Breast epithelium (tissue), 4 donors: Measurements from ENCODE around the gene KRTAP4-7. TPM values are rescaled to one million over a fixed set of nuclear protein-coding genes. Genes with fewer than 3 reads are reported as not detected.
"Not testable (repeated sequence)": the region's sequence is repeated elsewhere in the genome, so short reads cannot be mapped to it uniquely, and the experiment has no call there.

Experiments used
- DNase-seq, 2 donors: peaks; one replicate each; pipeline ENCODE4 v3.0.0-alpha.2; 2019; ENCODE audit warnings: low spot score in 2 of 2
- H3K27ac ChIP-seq, 2 donors: fragments of 200-600 bp; sonication (generic) in 1 of 2; one replicate each; pipeline ENCODE4 v1.5.1; 2016 to 2019; ENCODE audit warnings: mild to moderate bottlenecking in 1 of 2
- H3K27me3 ChIP-seq, 2 donors: fragments of 200-600 bp; sonication (generic) in 1 of 2; one replicate each; pipeline versions ENCODE4 v1.5.1 to v1.6.0; 2017 to 2019; ENCODE audit warnings: control low read depth in 1 of 2, mild to moderate bottlenecking in 1 of 2
- H3K36me3 ChIP-seq: fragments of 200-600 bp; one replicate; pipeline ENCODE4 v1.5.1; 2019
- H3K4me1 ChIP-seq, 2 donors: fragments of 200-600 bp; sonication (generic); one replicate each; pipeline ENCODE4 v1.5.1; 2016 to 2019; ENCODE audit warnings: control low read depth in 1 of 2
- H3K4me3 ChIP-seq, 3 donors: fragments of 200-600 bp; sonication (generic); 1 replicate in 2 of 3; 2 replicates in 1 of 3; pipeline ENCODE4 v1.5.1; 2016 to 2019; ENCODE audit warnings: mild to moderate bottlenecking in 3 of 3, moderate library complexity in 2 of 3
- H3K9me3 ChIP-seq, 2 donors: fragments of 200-600 bp; sonication (generic) in 1 of 2; one replicate each; pipeline ENCODE4 v1.5.1; 2016 to 2019; ENCODE audit warnings: control low read depth in 1 of 2
- CTCF ChIP-seq, 3 donors: fragments of 450-650 bp; IDR thresholded peaks; one replicate each; pipeline ENCODE4 v1.5.1; 2016 to 2017; ENCODE audit warnings: antibody characterized with exemption in 3 of 3, mild to moderate bottlenecking in 3 of 3, moderate library complexity in 3 of 3
- POLR2A ChIP-seq: fragments of 450-650 bp; IDR thresholded peaks from one replicate; pipeline ENCODE4 v1.6.1; 2016; ENCODE audit warnings: antibody characterized with exemption, mild to moderate bottlenecking, moderate library complexity
- POLR2AphosphoS5 ChIP-seq, 3 donors: sonication (generic); formaldehyde crosslinking; IDR thresholded peaks; one replicate each; pipeline ENCODE4 v1.6.1; 2017; ENCODE audit warnings: antibody characterized with exemption in 3 of 3
- intact Hi-C: fragments of 100-400 bp; cut with DNase I; formaldehyde crosslinking; loops from one replicate; pipeline ENCODE4 v1.15.1; 2023; ENCODE audit warnings: low total_unique reads
- total RNA-seq, 3 donors: library from RNA; depleted of rRNA; stranded (reverse); fragments of >200 nt; gene quantifications; one replicate each; pipeline ENCODE4 v1.1.0, GENCODE V29; 2016

KRTAP4-7 gene
- total RNA-seq, 3 donors from 2014 or later = not detected

GRCh38 chr17:41057547-41057946 lies 26.4 kb upstream of the KRTAP4-7 start:
- no peaks in the 10 kb centered on the region for H3K9me3 ChIP-seq
- no peak overlapping the region for H3K4me3 ChIP-seq
- H3K27me3 ChIP-seq = no peaks in the 10 kb centered on the region
- TF ChIP-seq CTCF (IDR thresholded peaks at IDR 0.05) = no peak
- no peak for TF ChIP-seq POLR2A
- TF ChIP-seq POLR2AphosphoS5 (IDR thresholded peaks at IDR 0.05) = no peak
- intact Hi-C loops = no loop called here
- DNase-seq = no peak
- no peaks in the 10 kb centered on the region for H3K36me3 ChIP-seq
- no peak overlapping the region for H3K27ac ChIP-seq
- no peaks in the 10 kb centered on the region for H3K4me1 ChIP-seq

GRCh38 chr17:41058741-41059140 lies 25.2 kb upstream of the KRTAP4-7 start:
- no peak for TF ChIP-seq POLR2AphosphoS5 (IDR thresholded peaks at IDR 0.05)
- no peak for TF ChIP-seq CTCF (IDR thresholded peaks at IDR 0.05)
- TF ChIP-seq POLR2A = no peak
- no peaks in the 10 kb centered on the region for H3K27me3 ChIP-seq
- no peak overlapping the region for H3K4me3 ChIP-seq
- intact Hi-C loops = loop anchor here (2.0 kb wide), 1 partner anchor 34 kb away; no protein-coding TSS in a partner anchor
- DNase-seq = no peak
- H3K4me1 ChIP-seq = no peaks in the 10 kb centered on the region
- no peaks in the 10 kb centered on the region for H3K36me3 ChIP-seq
- no peaks in the 10 kb centered on the region for H3K9me3 ChIP-seq
- no peak overlapping the region for H3K27ac ChIP-seq

- H3K27me3 ChIP-seq, H3K4me3 ChIP-seq, H3K36me3 ChIP-seq, DNase-seq, H3K9me3 ChIP-seq, H3K27ac ChIP-seq, H3K4me1 ChIP-seq: not testable (repeated sequence)
- intact Hi-C loops = loop anchor here (2.0 kb wide), 1 partner anchor 33 kb away; no protein-coding TSS in a partner anchor
These were observed 24.5 kb upstream of the KRTAP4-7 start for GRCh38 chr17:41059276-41060051.

- no peak within 1 kb of the TSS for H3K27ac ChIP-seq
These were observed 23.8 kb upstream of the KRTAP4-7 start, which contains the start of gene KRTAP2-3 for GRCh38 chr17:41060052-41060604. Gene KRTAP2-3 (minus strand): TSS chr17:41060114. CDS start chr17:41060050, 64 bp downstream.

GRCh38 chr17:41061964-41062363 lies 22.0 kb upstream of the KRTAP4-7 start:
- Histone ChIP-seq H3K27ac (peak overlapping the region in 1 of 2 donors; percentile 25), H3K4me1 (no peaks in the 10 kb centered on the region), H3K36me3 (no peaks in the 10 kb centered on the region), H3K4me3 (no peak overlapping the region), H3K27me3 (no peaks in the 10 kb centered on the region), H3K9me3 (no peaks in the 10 kb centered on the region)
- TF ChIP-seq POLR2A (no peak), POLR2AphosphoS5 (IDR thresholded peaks at IDR 0.05) (no peak), CTCF (IDR thresholded peaks at IDR 0.05) (no peak)
- intact Hi-C loops = no loop called here
- no peak for DNase-seq

More at GRCh38 chr17:41060052-41060604, 23.8 kb upstream of the KRTAP4-7 start, which contains the start of gene KRTAP2-3:
- no peaks in the 10 kb centered on the region for H3K36me3 ChIP-seq
- TF ChIP-seq POLR2AphosphoS5 (IDR thresholded peaks at IDR 0.05) = no peak
- no peak for TF ChIP-seq CTCF (IDR thresholded peaks at IDR 0.05)
- no peak for TF ChIP-seq POLR2A
- H3K4me1 ChIP-seq = no peaks in the 10 kb centered on the region
- H3K9me3 ChIP-seq = no peaks in the 10 kb centered on the region
- H3K27me3 ChIP-seq = no peaks in the 10 kb centered on the region
- DNase-seq = no peak
- intact Hi-C loops = no loop called here
- no peak within 1 kb of the TSS for H3K4me3 ChIP-seq
